ENCODE results near the gene RAP1GAP.

Gene RAP1GAP

DNA sequence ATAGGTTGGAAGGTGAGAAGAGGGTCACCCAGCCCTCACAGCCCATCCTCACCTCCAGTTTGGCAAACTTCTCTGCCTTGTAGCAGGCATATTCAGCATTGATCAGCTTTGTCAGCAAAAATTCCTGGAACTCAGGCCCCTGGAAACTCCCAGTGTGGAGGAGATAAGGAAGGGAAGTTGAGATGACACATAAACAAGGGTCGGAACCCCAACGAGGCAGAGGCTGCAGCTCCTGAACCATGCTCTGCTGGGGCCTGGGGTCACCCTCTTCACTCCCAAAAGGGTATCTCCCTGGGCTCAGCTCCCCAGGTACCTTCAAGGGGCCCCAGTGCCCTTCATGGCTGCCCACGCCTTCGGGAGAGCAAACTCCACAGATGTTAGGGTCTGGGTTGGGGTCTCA is 60.4 kb downstream of the RAP1GAP start:
- DNase-seq (ENCODE audit: low spot score), result no peak

DNA sequence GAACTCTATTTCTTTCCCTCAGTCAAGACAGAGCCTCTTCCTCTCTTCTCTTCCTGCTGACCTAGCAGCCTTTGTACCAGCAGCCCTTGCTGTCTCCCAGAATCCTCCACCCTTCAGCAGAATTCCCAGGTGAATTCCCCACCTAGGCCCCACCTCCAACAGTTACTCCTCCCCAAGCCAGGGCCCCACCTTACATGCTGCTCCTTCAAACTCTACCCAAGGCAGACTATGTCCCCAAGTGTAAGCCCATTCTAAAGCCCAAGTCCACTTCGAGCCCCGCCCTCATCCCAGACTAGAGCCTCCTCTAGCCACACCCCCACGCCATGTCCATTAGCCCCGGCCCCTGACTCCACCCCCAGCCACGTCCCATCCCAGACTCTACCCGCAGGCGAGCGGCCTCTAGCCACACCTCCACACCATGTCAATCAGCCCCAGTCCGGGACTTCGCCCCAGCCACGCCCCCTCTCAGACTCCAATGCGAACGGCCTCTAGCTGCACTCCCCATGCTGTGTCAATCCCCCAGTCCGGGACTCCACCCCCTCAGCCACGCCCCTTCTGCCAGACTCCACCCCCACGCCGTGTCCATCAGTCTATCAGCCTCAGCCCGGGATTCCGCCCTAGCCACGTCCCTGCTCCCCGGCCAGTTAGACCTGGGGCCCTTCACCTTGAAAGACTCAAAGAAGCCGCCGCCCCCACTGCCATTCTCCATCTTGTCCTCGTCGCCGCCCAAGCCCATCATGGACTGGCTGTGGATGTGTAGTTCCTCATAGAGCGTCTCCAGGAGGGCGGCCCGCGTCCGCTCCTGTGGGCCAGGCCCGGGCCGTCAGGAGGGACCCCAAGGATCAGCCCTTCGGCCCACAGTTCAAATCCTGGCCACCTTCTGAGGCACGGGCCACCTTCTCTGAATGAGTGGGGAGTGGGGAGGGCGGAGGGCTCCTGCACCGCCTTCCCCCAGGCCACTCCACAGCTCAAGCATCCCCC is 61.3 kb downstream of the RAP1GAP start:
- DNase-seq (ENCODE audit: low spot score), result peak; percentile 74

DNA sequence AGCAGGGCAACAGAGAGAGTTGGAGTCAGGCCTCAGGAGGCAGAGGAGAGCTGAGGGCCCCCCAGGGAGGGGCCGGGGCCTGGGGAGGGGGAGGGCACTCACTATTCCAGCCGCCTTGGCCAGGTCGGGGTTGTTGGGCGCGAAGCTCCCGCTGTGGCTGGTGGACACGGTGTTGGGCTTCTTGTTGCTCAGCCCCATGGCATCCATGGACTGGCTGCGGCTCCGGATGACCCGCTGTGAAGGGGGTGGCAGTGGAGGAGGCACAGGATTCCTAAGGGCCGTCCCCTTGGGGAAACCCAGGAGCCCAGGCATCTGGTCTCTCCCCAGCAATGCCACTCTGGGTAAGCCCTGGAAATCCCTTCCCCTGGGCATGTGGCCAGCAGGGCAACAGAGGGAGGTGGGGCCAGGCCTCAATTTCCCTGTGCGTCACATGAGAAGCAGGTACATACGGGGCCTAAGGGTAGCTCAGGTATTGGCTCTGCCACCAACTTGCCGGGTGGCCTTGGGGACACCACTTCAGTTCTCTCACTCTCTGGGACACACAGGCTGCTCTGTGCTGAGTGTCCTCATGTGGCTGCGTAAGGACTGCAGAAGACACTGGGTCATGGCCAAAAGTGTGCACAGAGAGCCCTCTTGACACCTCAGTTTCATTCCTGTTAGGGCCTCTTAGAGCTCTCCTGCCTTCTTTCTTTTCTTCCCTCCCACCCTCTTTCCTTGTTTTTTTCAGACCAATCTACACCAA is 63.0 kb downstream of the RAP1GAP start:
- no peak for DNase-seq (ENCODE audit: low spot score)

DNA sequence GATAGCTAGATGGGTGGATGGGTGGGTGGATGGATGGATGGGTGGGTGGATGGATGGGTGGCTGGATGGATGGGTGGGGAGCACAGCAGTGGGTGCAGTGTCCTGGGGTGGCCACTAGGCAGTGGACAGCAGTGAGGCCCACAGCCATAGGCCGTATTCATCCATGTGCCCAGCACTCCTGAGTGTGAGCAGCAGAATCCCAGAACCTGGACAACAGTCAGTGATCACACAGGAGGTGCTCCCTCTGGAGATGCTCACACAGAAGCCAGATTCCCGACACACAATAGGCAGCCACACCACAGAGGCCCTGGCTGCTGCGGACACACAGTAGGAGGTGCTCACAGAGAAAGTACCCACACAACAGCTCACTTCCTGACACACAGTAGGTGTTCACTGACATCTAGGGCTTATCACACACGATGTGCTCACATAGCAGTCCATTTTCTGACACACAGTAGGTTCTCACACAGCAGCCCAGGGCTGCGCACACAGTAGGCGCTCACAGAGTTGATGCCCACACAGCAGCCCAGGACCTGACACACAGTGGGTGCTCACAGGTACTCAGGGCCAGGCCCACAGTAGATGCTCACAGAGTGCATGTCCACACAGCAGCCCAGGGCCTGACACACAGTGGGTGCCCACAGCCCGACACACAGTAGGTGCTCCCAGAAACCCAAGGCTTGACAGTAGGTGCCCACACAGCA is 64.0 kb downstream of the RAP1GAP start:
- DNase-seq (ENCODE audit: low spot score), result no peak

DNA sequence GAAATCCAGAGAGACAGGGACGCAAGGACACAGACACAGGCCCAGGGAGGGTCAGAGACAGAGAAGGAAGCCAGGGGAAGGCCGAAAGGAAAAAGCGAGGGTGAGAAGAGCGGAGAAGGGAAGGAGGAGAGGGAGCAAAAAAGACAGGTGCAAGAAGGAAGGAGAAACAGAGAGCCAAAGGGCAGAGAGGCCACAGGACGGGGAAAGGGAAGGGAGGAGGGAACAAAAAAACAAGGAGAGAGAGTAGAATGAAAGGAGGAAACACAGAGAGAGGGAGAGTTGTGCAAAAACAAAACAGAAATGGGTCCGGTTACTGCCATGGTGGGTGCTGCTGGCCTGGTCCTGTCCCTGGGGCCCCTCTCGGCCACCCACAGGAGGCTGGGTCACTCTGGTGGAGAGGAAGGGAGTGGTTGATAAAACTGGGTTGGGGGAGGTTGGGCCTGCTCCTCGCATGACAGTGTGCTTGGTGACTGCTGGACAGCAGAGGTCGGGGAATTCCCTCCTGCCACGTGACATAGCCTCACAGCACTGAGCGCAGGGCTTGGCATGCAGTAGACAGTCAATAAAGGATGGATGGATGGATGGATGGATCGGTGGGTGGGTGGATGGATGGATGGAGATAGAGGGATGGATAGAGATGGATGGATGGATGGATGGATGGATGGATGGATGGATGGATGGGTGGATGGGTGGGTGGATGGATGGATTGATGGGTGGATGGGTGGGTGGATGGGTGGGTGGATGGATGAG is 64.8 kb downstream of the RAP1GAP start:
- DNase-seq (ENCODE audit: low spot score), result no peak

DNA sequence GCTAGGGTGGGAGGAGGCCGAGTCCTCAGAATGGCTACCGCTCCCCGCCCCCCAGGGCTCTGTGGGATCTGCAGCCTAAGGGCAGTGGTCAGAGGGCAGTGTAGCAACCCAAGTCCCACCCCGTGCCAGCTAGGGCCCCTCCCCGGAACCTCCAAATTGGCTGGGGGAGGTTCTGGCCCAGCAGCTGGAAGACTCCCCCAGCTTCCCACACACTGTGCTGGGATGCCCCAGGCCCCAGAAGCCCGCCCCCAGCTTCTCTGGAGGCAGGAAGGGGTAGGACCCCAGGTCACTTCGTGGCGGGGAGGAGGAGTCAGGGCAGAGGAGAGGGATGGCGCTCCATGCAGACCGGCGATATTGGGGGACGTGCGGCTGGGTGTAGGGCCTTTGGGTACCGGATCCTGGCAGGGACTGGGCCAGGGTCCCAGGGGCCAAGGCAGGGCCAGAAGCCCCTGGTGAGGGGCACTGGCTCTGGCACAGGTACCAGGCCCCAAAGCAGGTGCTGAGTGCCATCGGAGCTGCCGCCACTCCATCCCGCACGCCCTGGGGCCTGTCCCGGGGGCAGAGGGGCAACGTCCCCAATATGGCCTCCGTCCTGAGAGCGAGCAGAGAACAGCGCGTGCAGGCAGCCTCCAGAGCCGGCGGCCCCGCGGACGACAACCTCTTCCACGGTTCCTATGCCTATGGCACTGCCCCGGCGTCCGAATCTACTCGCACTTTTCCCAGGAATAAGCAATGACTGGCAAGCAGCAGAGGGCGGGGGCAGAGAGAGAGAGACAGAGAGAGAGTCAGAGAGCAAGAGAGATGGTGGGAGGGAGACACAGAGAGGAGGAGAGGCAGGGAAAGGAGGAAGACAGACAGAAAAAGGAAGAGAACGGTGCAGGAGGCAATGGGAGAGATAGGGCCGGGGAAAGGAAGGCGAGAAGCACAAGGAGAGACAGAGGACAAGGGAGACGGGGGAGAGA is 65.7 kb downstream of the RAP1GAP start:
- no peak for DNase-seq (ENCODE audit: low spot score)

DNA sequence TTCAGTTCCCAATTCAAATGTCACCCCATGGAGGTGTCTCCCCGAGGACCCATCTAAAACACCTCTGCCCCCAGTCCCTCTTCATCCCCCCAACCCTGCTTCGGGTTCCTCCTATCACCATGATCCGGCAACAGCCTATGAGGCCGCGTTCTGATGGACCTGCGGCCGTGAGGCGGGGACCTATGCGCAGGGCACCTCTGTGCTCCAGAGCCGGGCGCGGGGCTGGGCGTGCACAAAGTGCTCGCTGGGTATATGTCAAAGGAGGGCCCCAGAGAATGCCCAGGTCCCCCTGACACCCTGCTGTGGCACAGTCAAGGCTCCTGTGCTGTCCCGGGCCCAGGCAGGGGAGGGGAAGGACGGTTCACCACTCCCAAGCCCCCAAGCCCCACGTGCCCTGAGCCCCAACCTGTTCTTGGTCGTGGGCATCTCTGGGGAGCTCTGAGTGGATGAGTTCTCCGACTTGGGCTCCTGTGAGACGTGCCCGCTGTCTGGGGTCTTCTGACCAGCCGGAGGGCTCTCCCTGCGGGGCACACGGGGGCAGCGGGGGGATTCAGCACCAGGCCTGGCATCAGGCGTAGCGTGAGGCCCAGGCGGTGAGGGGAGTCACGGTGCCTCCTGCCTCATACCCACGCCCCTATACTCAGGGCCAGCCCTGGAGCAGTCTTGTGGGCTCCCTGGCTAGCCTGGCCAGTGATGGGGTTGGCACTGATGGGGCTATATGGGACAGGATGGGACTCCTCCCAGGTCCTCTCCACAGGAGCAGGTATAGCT is 67.7 kb downstream of the RAP1GAP start:
- DNase-seq (ENCODE audit: low spot score), result no peak

DNA sequence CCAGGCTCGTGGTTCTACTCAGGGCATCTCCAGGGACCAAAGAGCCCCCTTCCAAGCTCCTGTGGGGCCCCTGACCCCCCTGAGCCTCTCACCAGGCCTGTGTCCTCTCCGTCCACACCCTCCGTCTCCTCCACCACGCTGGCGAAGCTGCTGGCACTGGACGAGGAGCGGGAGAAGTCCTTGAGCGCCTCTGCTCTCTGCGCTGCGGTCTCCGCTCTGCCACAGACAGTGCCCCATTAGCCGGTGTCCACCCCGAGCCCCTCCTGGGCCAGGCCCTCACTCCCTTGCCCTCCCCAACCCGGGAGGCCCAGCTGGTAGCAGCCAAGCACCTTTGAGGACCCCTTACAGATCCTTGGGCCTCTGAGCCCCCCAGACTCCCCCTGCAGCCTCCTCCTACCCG is 69.8 kb downstream of the RAP1GAP start:
- no peak for DNase-seq (ENCODE audit: low spot score)

DNA sequence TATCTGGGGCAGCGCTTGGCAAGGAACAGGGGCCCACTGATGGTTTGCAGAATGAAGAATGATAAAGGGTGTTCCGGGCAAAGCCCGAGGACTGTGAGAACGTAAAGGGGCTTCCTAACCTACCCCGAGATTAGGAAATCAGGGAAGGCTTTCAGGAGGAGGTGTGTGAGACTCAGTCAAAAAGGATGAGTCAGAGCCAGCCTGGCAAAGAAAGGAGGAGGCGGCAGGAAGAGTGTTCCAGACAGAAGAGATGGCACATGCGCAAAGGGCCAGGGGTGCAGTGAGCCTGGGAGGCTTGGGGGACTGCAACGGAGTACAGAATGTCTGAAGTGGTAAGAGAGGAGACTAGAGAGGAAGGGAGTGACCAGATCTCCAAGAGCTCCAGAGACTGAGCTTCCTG is 70.3 kb downstream of the RAP1GAP start:
- no peak for DNase-seq (ENCODE audit: low spot score)

DNA sequence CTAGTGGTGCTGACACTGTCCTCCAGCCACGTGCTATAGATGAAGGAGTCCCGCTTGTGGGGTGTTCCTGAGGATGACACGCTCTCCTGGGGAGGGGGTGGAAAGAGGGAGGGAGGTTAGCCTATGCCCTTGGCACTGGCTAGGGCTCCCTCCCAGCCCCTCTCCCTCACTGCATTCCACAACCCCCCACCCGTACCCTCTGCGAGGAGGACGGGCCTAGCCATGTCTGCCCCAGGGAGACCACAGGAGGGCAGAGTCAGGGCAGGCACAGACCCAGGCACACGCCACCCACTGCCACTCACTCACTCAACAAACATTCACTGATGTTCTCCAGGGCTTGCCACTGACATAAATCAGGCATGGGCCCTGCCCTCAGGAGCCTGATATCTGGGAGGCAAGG is 70.7 kb downstream of the RAP1GAP start:
- DNase-seq (ENCODE audit: low spot score), result no peak

DNA sequence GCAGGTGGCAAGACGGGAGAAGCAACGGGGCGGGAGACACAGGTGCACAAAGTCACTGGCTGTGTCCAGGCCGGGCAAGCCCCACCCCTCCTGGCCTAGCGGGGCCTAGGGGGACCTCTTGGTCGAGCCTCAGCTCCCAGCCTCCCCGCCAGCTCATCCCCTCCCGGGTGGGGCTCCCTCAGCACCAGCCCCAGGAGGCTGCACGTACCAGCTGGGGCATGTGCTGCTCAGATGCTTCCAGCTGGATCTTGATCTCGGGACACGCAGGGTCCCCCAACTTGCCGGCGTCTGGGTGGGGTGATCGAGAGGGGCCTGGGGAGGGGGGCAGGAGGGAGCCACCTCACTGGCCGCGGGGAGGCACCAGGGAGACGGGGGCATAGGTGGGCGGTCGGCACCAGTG is 71.4 kb downstream of the RAP1GAP start:
- DNase-seq (ENCODE audit: low spot score), result no peak

DNA sequence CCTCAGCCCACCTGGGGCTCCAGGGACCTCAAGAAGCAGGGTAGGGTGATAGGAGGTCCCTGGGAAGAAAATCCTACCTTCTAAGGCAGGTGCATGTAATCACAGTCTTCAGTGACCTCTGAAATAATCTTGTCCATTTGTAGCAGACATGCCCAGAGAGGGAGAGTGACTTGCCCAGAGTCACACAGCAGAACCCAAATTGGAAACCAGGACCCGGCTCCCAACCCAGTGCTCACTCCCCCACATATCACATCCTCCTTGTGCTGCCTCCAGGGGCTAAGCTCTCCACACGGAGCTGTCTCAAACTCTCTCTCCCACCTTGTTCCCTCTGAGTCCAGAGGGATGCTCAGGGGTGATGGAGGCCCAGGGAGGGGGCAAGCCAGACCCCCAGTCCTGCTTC is 72.5 kb downstream of the RAP1GAP start:
- no peak for DNase-seq (ENCODE audit: low spot score)

DNA sequence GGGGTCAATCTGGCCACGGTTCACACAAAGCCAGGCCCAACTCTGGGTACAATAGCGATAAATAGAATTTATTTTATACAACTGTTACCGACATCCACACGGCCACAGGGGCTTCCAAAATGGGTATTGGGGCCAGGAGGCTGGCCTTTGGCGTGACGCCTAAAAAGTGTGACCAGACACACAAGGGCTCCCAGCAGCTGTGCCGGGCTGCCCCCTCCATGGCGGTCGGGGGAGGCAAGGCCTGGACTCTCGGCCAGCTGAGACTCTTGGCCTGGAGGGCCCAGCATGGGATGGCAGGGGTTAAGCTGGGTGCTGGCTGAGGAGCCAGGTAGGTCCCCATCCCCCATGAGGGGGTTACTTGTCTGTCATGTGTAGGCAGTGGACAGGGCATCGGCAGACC is 73.0 kb downstream of the RAP1GAP start:
- DNase-seq (ENCODE audit: low spot score), result no peak

DNA sequence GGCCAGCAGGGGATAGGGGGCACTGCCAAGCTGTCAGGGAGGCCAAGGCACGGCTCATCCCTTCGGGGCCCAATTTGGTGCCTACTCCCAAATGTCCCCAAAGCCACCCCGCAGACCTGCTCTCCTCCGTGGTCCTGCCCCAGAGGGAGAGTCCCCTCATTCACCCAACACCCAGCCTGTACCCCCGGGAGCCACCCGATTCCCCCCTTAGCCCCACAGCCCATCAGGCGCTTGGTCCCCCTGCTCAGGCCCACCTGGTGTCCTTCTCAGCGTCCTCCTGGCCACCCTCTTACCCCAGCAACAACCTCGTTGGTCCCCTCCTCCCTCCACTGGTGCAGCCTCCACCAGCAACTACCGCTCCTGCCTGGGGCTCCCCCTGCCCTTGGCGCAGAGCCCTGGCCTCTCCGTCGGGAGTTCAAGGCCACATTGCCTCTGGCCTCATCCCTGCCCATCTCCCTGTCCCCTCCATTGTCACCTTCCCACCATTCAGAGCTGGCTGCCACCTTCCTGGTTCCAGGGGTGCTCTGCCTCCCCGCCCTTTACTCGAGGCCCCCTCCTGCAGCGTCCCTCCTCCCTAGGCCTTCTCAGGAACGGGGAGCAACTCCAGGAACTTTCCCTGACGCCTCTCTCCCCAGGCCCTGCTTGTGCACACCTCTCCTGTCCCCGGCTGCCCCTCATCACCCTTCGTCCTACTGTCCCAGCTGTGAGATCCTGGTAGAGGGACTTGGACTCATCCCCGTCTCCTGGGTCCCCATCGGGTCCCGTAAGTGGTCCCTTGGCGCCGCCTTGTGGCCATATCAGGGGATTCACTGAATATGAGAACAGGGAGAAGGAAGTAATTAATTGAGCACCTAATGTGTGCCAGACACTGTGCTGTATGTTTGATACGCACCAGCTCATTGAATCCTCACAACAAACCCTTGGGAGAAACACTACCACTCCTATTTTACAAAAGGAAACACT is 73.9 kb downstream of the RAP1GAP start:
- DNase-seq (ENCODE audit: low spot score), result peak; percentile 50

DNA sequence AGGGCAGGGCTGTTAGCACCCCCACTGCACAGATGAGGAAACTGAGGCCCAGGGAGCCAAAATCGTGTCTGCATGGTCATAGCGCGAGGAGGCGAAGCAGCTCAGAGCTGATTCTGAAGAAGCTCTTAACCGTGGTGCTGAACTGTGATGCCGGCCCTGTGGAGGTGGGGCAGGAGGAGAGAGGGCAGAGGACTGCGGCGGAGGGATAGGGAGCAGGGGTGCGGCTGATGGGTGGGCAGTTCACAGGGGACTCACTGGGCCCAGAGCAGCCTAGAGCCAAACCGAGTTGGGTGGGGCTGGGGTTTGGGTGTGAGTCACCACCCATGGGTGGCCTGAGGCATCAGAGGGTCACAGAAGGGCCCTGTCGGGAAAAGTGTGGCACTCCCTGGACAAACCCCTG is 74.7 kb downstream of the RAP1GAP start:
- DNase-seq (ENCODE audit: low spot score), result no peak

DNA sequence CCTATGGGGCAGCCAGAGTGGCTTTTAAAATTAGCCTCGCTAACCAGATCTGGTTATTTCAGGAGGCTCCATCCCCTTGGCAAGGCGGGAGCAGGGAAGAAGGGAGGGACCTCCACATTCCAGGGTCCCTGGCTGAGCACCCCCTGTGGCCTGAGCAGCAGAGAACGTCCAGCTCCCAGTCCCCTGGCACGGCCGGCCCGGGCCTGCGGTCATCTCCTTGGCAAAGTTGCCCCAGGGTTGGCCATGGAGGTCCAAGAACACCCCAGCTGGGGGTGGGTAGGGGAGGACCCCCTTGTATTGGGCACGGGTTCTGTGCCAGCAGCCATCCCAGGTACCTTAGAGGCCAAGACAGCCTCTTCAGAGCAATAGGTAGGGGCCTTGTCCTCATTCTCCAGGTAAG is 75.9 kb downstream of the RAP1GAP start:
- no peak for DNase-seq (ENCODE audit: low spot score)

DNA sequence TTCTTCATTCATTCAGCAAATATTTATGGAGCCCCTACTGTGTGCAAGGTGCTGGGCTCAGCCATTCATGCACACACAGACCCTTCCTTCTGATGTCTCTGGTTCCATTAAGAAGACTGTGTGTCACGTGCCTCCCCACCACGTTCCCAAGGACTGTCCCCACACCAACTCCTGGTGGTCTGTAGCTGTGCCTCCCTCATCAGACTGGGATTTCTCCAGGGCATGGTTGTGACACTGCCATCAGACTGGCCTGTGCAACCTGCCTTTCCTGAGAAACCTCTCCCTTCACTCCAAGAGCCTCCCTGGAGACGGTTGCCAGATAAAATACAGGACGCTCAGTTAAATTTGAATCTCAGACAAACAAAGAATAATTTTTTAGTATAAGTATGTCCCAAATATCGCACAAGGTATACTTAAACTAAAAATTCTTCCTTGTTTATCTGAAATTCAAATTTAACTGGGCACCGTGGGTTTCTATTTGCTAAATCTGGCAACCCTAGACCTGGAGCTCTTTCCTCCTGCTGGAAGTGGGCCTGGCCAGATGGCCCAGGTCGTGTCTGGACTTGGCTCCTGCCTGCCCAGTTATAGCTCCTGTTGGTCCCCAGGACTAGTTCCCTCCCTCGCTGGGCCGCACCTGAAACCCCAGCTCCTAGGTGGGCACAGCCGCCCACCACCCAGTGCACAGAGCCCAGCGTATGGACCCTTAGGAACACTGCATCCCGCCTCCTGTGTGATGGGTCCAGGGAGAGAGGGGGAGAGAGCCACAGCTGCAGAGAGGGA is 76.9 kb downstream of the RAP1GAP start:
- DNase-seq (ENCODE audit: low spot score), result no peak

DNA sequence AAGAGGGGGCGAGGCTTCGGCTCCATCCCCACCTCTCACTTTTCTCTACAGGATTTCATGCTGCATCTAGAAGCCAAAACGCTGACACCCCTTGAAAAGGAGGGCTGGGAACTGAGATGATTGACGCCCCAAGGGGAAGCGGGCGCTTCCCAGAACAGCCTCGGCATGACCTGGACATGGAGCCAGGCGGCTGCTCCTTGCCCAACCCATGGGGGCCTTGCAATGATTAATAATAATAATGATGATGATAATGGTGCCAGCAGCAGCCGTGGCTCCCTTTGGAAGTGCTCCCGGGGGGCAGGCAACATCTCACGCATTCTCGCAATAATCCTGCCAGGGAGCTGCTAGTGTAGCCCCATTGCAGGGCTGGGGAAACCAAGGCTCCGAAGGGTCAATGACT is 78.2 kb downstream of the RAP1GAP start:
- no peak for DNase-seq (ENCODE audit: low spot score)

Data from kidney capillary endothelial cell (primary cell).